Limb (tissue), 2 donors: Measurements from ENCODE around the gene WNK2.
A peak's percentile ranks its signal among the peaks of the same experiment; 100 is the strongest.

ENCODE experiments used
- DNase-seq, 2 donors: peaks; one replicate each; pipeline ENCODE4 v3.0.0-alpha.2; 2016; ENCODE audit errors: extremely low spot score in 2 of 2

The WNK2 gene

GRCh38 chr9:93253633-93254032 lies 69.7 kb downstream of the WNK2 start:
- no peak for DNase-seq

GRCh38 chr9:93254061-93254481 lies 70.1 kb downstream of the WNK2 start:
- DNase-seq = peak in 1 of 2 donors; percentile 14

- peak in 1 of 2 donors; percentile 17 for DNase-seq
These were observed 71.0 kb downstream of the WNK2 start for GRCh38 chr9:93254806-93255493.

- no peak for DNase-seq
These were observed 71.5 kb downstream of the WNK2 start for GRCh38 chr9:93255494-93255867.

GRCh38 chr9:93255994-93256877 lies 72.3 kb downstream of the WNK2 start:
- DNase-seq = peak in 1 of 2 donors; percentile 20

- peak in 1 of 2 donors; percentile 16 for DNase-seq
These were observed 73.2 kb downstream of the WNK2 start for GRCh38 chr9:93256878-93257807.

GRCh38 chr9:93257808-93258331 lies 73.9 kb downstream of the WNK2 start:
- DNase-seq = peak in 1 of 2 donors; percentile 18

GRCh38 chr9:93258419-93258817 lies 74.5 kb downstream of the WNK2 start:
- no peak for DNase-seq

- DNase-seq = peak in 1 of 2 donors; percentile 22
These were observed 75.0 kb downstream of the WNK2 start for GRCh38 chr9:93258818-93259489.

GRCh38 chr9:93259490-93260262 lies 75.7 kb downstream of the WNK2 start:
- peak in 1 of 2 donors; percentile 18 for DNase-seq

GRCh38 chr9:93260263-93261066 lies 76.5 kb downstream of the WNK2 start:
- no peak for DNase-seq

GRCh38 chr9:93261281-93261680 lies 77.3 kb downstream of the WNK2 start:
- peak in 1 of 2 donors; percentile 30 for DNase-seq

GRCh38 chr9:93261735-93262523 lies 78.0 kb downstream of the WNK2 start:
- DNase-seq = peak in 1 of 2 donors; percentile 24

GRCh38 chr9:93262537-93263310 lies 78.8 kb downstream of the WNK2 start:
- DNase-seq = no peak

GRCh38 chr9:93263334-93264229 lies 79.6 kb downstream of the WNK2 start:
- no peak for DNase-seq

- DNase-seq = peak in 1 of 2 donors; percentile 19
These were observed 80.6 kb downstream of the WNK2 start for GRCh38 chr9:93264338-93265125.
